Parathyroid adenoma (tissue), 2 donors: ENCODE results near the gene OTOGL.

Experiments
- H2AFZ ChIP-seq: fragments of 300-600 bp; sonication (generic); one replicate; pipeline ENCODE4 v1.7.0; 2017; ENCODE audit warnings: antibody characterized with exemption, mild to moderate bottlenecking
- H3K27ac ChIP-seq: fragments of 300-600 bp; sonication (generic); one replicate; pipeline ENCODE4 v1.7.0; 2017
- H3K27me3 ChIP-seq: fragments of 300-600 bp; sonication (generic); one replicate; pipeline ENCODE4 v1.7.0; 2017; ENCODE audit warnings: low read length; ENCODE audit not compliant: control insufficient read depth, insufficient read depth
- H3K36me3 ChIP-seq: fragments of 300-600 bp; sonication (generic); one replicate; pipeline ENCODE4 v1.7.0; 2017; ENCODE audit warnings: low read length; ENCODE audit not compliant: control insufficient read depth, insufficient read depth
- H3K4me1 ChIP-seq: fragments of 300-600 bp; sonication (generic); one replicate; pipeline ENCODE4 v1.7.0; 2017; ENCODE audit warnings: control low read depth
- H3K4me2 ChIP-seq: fragments of 300-600 bp; sonication (generic); one replicate; pipeline ENCODE4 v1.7.0; 2017; ENCODE audit warnings: low read length
- H3K4me3 ChIP-seq: fragments of 300-600 bp; sonication (generic); one replicate; pipeline ENCODE4 v1.7.0; 2017; ENCODE audit warnings: low read depth, low read length
- H3K79me2 ChIP-seq: fragments of 300-600 bp; sonication (generic); one replicate; pipeline ENCODE4 v1.7.0; 2017; ENCODE audit warnings: control low read depth
- H3K9ac ChIP-seq: fragments of 300-600 bp; sonication (generic); one replicate; pipeline ENCODE4 v1.7.0; 2017; ENCODE audit warnings: mild to moderate bottlenecking
- H3K9me3 ChIP-seq: fragments of 300-600 bp; sonication (generic); one replicate; pipeline ENCODE4 v1.7.0; 2017; ENCODE audit warnings: low read length; ENCODE audit not compliant: control insufficient read depth
- CTCF ChIP-seq: fragments of 300-600 bp; sonication (generic); IDR thresholded peaks from one replicate; pipeline ENCODE4 v1.7.0; 2017; ENCODE audit warnings: antibody characterized with exemption, mild to moderate bottlenecking
- donor health status: primary hyperparathyroidism.

The OTOGL gene

DNA sequence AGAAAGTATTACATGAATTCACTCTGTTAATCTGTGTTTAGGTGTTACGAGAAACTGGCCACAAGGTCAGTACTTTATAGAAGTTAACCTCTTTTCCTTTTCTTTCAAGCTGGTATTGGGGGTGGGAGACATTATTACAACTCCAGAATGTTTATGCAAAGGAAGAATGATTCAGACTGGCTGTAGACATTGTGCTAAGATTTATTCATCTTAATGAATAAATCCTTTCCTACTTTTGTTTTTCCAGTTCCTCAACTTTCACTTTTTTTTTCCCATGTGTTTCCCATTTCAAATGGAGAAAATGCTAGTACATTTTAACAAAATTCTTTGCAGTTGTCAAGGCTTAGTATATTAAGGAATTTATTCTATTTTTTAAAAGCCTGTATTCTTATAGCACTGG lies 1.3 kb downstream of the OTOGL start:
- no peaks in the 10 kb centered on the region for H3K36me3 ChIP-seq
- no peak overlapping the region for H2AFZ ChIP-seq
- H3K9me3 ChIP-seq: no peaks in the 10 kb centered on the region
- H3K27me3 ChIP-seq: no peaks in the 10 kb centered on the region
- no peak overlapping the region for H3K9ac ChIP-seq
- no peak overlapping the region for H3K4me3 ChIP-seq
- H3K79me2 ChIP-seq: no peaks in the 10 kb centered on the region
- H3K4me2 ChIP-seq: no peak overlapping the region
- no peak overlapping the region for H3K27ac ChIP-seq
- no peaks in the 10 kb centered on the region for H3K4me1 ChIP-seq
- TF ChIP-seq CTCF: no peak

GRCh38 chr12:80101126-80101525 lies 1.8 kb downstream of the OTOGL start:
- H3K27me3 ChIP-seq: no peaks in the 10 kb centered on the region
- H3K9me3 ChIP-seq: no peaks in the 10 kb centered on the region
- no peaks in the 10 kb centered on the region for H3K36me3 ChIP-seq
- H3K4me2 ChIP-seq: no peak overlapping the region
- H3K79me2 ChIP-seq: no peaks in the 10 kb centered on the region
- TF ChIP-seq CTCF: no peak
- H3K4me3 ChIP-seq: no peak overlapping the region
- H3K9ac ChIP-seq: no peak overlapping the region
- H2AFZ ChIP-seq: no peak overlapping the region
- no peaks in the 10 kb centered on the region for H3K4me1 ChIP-seq
- no peak overlapping the region for H3K27ac ChIP-seq

- no peak overlapping the region for H3K27ac ChIP-seq
These were observed 7.9 kb downstream of the OTOGL start for GRCh38 chr12:80107221-80107620.

DNA sequence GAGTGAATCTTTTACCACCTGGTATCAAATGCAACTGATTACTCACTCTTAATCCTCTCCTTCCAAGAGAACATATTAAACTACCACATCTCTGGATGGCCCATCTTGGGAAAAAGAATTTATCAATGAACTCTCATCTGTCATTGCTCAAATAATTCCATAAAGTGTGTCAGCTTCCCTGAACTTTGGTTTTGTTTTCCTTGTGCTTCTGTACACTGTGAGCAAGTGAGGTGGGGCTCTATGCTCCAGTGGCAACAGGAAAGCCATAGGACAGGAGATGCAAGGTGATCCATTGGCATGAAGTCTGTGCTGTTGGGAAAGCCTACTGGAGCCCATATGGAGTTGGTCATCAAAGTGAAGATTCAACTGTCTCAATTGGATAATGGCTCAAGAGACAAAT lies 17.4 kb downstream of the OTOGL start:
- H3K27ac ChIP-seq: no peak overlapping the region
- H3K4me1 ChIP-seq: peaks cover 13% of the 10 kb centered on the region
- H3K9me3 ChIP-seq: no peaks in the 10 kb centered on the region
- no peaks in the 10 kb centered on the region for H3K27me3 ChIP-seq
- no peak overlapping the region for H2AFZ ChIP-seq
- TF ChIP-seq CTCF: no peak
- H3K79me2 ChIP-seq: no peaks in the 10 kb centered on the region
- no peak overlapping the region for H3K4me3 ChIP-seq
- no peaks in the 10 kb centered on the region for H3K36me3 ChIP-seq
- H3K9ac ChIP-seq: no peak overlapping the region
- no peak overlapping the region for H3K4me2 ChIP-seq

More at GRCh38 chr12:80107221-80107620, 7.9 kb downstream of the OTOGL start:
- Histone ChIP-seq H3K4me3 (no peak overlapping the region), H3K9ac (no peak overlapping the region), H3K36me3 (no peaks in the 10 kb centered on the region), H3K4me2 (no peak overlapping the region), H2AFZ (no peak overlapping the region), H3K4me1 (no peaks in the 10 kb centered on the region), H3K79me2 (no peaks in the 10 kb centered on the region), H3K27me3 (no peaks in the 10 kb centered on the region), H3K9me3 (no peaks in the 10 kb centered on the region)
- no peak for TF ChIP-seq CTCF

GRCh38 chr12:80118565-80119324 lies 19.4 kb downstream of the OTOGL start:
- Histone ChIP-seq H3K9me3 (no peaks in the 10 kb centered on the region), H3K36me3 (no peaks in the 10 kb centered on the region), H3K27me3 (no peaks in the 10 kb centered on the region), H3K4me3 (no peak overlapping the region), H3K27ac (peak overlapping the region; percentile 54), H3K4me1 (peaks cover 13% of the 10 kb centered on the region), H3K4me2 (no peak overlapping the region), H2AFZ (peak overlapping the region; percentile 47), H3K79me2 (no peaks in the 10 kb centered on the region), H3K9ac (no peak overlapping the region)
- TF ChIP-seq CTCF: no peak
